Karpas-422 (cell line): ENCODE measurements around the gene SARNP. TPM values are rescaled to one million over a fixed set of nuclear protein-coding genes. Genes with fewer than 3 reads are reported as not detected.
"Not testable (repeated sequence)": the region's sequence is repeated elsewhere in the genome, so short reads cannot be mapped to it uniquely, and the experiment has no call there.

Experiments used
- DNase-seq: peaks from one replicate; pipeline ENCODE4 v3.0.0-alpha.2; 2015
- H2AFZ ChIP-seq: fragments of 200-600 bp; sonication (generic); 2 replicates; pipeline ENCODE4 v1.6.1; 2014; ENCODE audit warnings: antibody characterized with exemption, low read length, mixed read lengths
- H3K27ac ChIP-seq: fragments of 200-600 bp; sonication (generic); 2 replicates; pipeline ENCODE4 v1.5.1; 2014; ENCODE audit warnings: mild to moderate bottlenecking, low read length, moderate library complexity
- H3K27me3 ChIP-seq: fragments of 200-600 bp; sonication (generic); 2 replicates; pipeline ENCODE4 v1.6.1; 2014; ENCODE audit warnings: low read length, mixed read lengths
- H3K36me3 ChIP-seq: fragments of 200-600 bp; sonication (generic); 2 replicates; pipeline ENCODE4 v1.6.1; 2014; ENCODE audit warnings: low read length, mixed read lengths; ENCODE audit not compliant: insufficient read depth
- H3K4me1 ChIP-seq: fragments of 200-600 bp; sonication (generic); 2 replicates; pipeline ENCODE4 v1.6.1; 2014; ENCODE audit warnings: mild to moderate bottlenecking, low read length, mixed read lengths
- H3K4me2 ChIP-seq: fragments of 200-600 bp; sonication (generic); 2 replicates; pipeline ENCODE4 v1.6.1; 2014; ENCODE audit warnings: low read length, low read depth, mild to moderate bottlenecking; ENCODE audit not compliant: poor library complexity, severe bottlenecking
- H3K4me3 ChIP-seq: fragments of 200-600 bp; sonication (generic); 2 replicates; pipeline ENCODE4 v1.5.1; 2014; ENCODE audit warnings: mild to moderate bottlenecking, antibody characterized with exemption, low read length, mixed read lengths
- H3K79me2 ChIP-seq: fragments of 200-600 bp; sonication (generic); 2 replicates; pipeline ENCODE4 v1.6.1; 2014; ENCODE audit warnings: mild to moderate bottlenecking, low read length, mixed read lengths
- H3K9ac ChIP-seq: fragments of 200-600 bp; sonication (generic); 2 replicates; pipeline ENCODE4 v1.6.0; 2014; ENCODE audit warnings: low read length
- H3K9me2 ChIP-seq: fragments of 200-600 bp; sonication (generic), shearing (Covaris generic); replicated peaks from 2 replicates; pipeline ENCODE4 v1.6.0; 2014; ENCODE audit warnings: mild to moderate bottlenecking, low read length, moderate library complexity; ENCODE audit not compliant: insufficient read depth
- H3K9me3 ChIP-seq: fragments of 300-700, 200-600 bp; sonication (generic); 2 replicates; pipeline ENCODE4 v1.6.1; 2014; ENCODE audit warnings: low read length, mixed read lengths
- H4K20me1 ChIP-seq: fragments of 200-600 bp; sonication (generic); 2 replicates; pipeline ENCODE4 v1.6.1; 2014; ENCODE audit warnings: mild to moderate bottlenecking, antibody characterized with exemption, low read length, low read depth; ENCODE audit not compliant: insufficient read depth
- total RNA-seq: library from RNA; depleted of rRNA; stranded (reverse); fragments of >200 nt; shearing (Covaris generic); gene quantifications from 2 replicates; pipeline ENCODE4 v1.2.3, GENCODE V29; 2014; ENCODE audit warnings: low replicate concordance

Gene SARNP
- total RNA-seq, 1 experiment from 2014 or later, result 64.9 TPM

- H3K79me2 ChIP-seq, result no peaks in the 10 kb centered on the region
- no peak overlapping the region for H3K27ac ChIP-seq
- no peak for DNase-seq
- H3K36me3 ChIP-seq, result no peaks in the 10 kb centered on the region
- H4K20me1 ChIP-seq, result no peaks in the 10 kb centered on the region
- no peak overlapping the region for H3K4me2 ChIP-seq
- no peaks in the 10 kb centered on the region; the same call in 1 of the 2 replicates for H3K4me1 ChIP-seq
- no peaks in the 10 kb centered on the region for H3K27me3 ChIP-seq
- H2AFZ ChIP-seq, result no peak overlapping the region
- no peak overlapping the region for H3K9ac ChIP-seq
- H3K9me2 ChIP-seq, result no peaks in the 10 kb centered on the region
- no peaks in the 10 kb centered on the region for H3K9me3 ChIP-seq
- no peak overlapping the region for H3K4me3 ChIP-seq
Observed at GRCh38 chr12:55843431-55843830, 25.9 kb upstream of the SARNP start.

GRCh38 chr12:55842681-55843429, 25.3 kb upstream of the SARNP start, which contains the start of gene MMP19:
Gene MMP19, minus strand, starts transcription at chr12:55842936. Its CDS starts 106 bp downstream, at chr12:55842830.
- H4K20me1 ChIP-seq, result no peaks in the 10 kb centered on the region
- H3K4me2 ChIP-seq, result no peak within 1 kb of the TSS
- no peaks in the 10 kb centered on the region for H3K27me3 ChIP-seq
- H3K4me3 ChIP-seq, result no peak within 1 kb of the TSS
- H3K27ac ChIP-seq, result no peak within 1 kb of the TSS
- DNase-seq, result no peak
- H3K9me2 ChIP-seq, result no peaks in the 10 kb centered on the region
- no peaks in the 10 kb centered on the region; the same call in 1 of the 2 replicates for H3K4me1 ChIP-seq
- no peaks in the 10 kb centered on the region for H3K36me3 ChIP-seq
- no peak within 1 kb of the TSS for H3K9ac ChIP-seq
- no peaks in the 10 kb centered on the region for H3K79me2 ChIP-seq
- no peak within 1 kb of the TSS for H2AFZ ChIP-seq
- H3K9me3 ChIP-seq, result no peaks in the 10 kb centered on the region

- Histone ChIP-seq H3K9ac (no peak overlapping the region), H3K4me1 (no peaks in the 10 kb centered on the region), H3K4me3 (no peak overlapping the region), H4K20me1 (no peaks in the 10 kb centered on the region), H3K36me3 (no peaks in the 10 kb centered on the region), H3K9me3 (no peaks in the 10 kb centered on the region), H3K27me3 (no peaks in the 10 kb centered on the region), H3K27ac (no peak overlapping the region), H3K4me2 (no peak overlapping the region), H3K79me2 (no peaks in the 10 kb centered on the region), H2AFZ (no peak overlapping the region), H3K9me2 (no peaks in the 10 kb centered on the region)
- no peak for DNase-seq
Observed at GRCh38 chr12:55840581-55841351, 23.2 kb upstream of the SARNP start.

GRCh38 chr12:55839345-55840140, 22.0 kb upstream of the SARNP start:
- Histone ChIP-seq H3K4me3 (no peak overlapping the region), H4K20me1 (no peaks in the 10 kb centered on the region), H3K36me3 (no peaks in the 10 kb centered on the region), H3K9ac (no peak overlapping the region), H3K4me1 (no peaks in the 10 kb centered on the region), H3K27ac (no peak overlapping the region), H3K9me3 (no peaks in the 10 kb centered on the region), H3K4me2 (no peak overlapping the region), H3K79me2 (no peaks in the 10 kb centered on the region), H3K27me3 (no peaks in the 10 kb centered on the region), H2AFZ (no peak overlapping the region), H3K9me2 (no peaks in the 10 kb centered on the region)
- no peak for DNase-seq

GRCh38 chr12:55838361-55838760, 20.8 kb upstream of the SARNP start:
- H3K4me3 ChIP-seq, result no peak overlapping the region
- no peaks in the 10 kb centered on the region for H4K20me1 ChIP-seq
- no peak overlapping the region for H3K9ac ChIP-seq
- no peaks in the 10 kb centered on the region for H3K27me3 ChIP-seq
- no peaks in the 10 kb centered on the region for H3K9me3 ChIP-seq
- no peak overlapping the region for H3K4me2 ChIP-seq
- no peak overlapping the region for H2AFZ ChIP-seq
- no peaks in the 10 kb centered on the region for H3K9me2 ChIP-seq
- no peaks in the 10 kb centered on the region for H3K79me2 ChIP-seq
- DNase-seq, result no peak
- no peaks in the 10 kb centered on the region for H3K36me3 ChIP-seq
- H3K27ac ChIP-seq, result no peak overlapping the region
- no peaks in the 10 kb centered on the region for H3K4me1 ChIP-seq

- H3K79me2 ChIP-seq, result peaks cover 11% of the 10 kb centered on the region
- H3K4me2 ChIP-seq, H3K27me3 ChIP-seq, H3K9me3 ChIP-seq, H3K9me2 ChIP-seq, H4K20me1 ChIP-seq, H3K9ac ChIP-seq, H3K36me3 ChIP-seq, H2AFZ ChIP-seq, DNase-seq, H3K27ac ChIP-seq, H3K4me3 ChIP-seq: not testable (repeated sequence)
- peaks cover 13% of the 10 kb centered on the region for H3K4me1 ChIP-seq
Observed at GRCh38 chr12:55834400-55834799, 16.9 kb upstream of the SARNP start.

GRCh38 chr12:55833056-55833455, 15.5 kb upstream of the SARNP start:
- Histone ChIP-seq H4K20me1 (no peaks in the 10 kb centered on the region), H3K27me3 (no peaks in the 10 kb centered on the region), H3K9ac (no peak overlapping the region), H3K79me2 (peaks cover 22% of the 10 kb centered on the region), H3K4me3 (no peak overlapping the region), H3K27ac (no peak overlapping the region), H3K9me2 (no peaks in the 10 kb centered on the region), H3K36me3 (0 out of 2 replicates have a peak, but pooled peaks cover 3% of the 10 kb centered on the region), H3K9me3 (no peaks in the 10 kb centered on the region), H3K4me2 (no peak overlapping the region), H2AFZ (no peak overlapping the region), H3K4me1 (peaks cover 22% of the 10 kb centered on the region)
- no peak for DNase-seq

GRCh38 chr12:55831447-55831815, 13.9 kb upstream of the SARNP start:
- Histone ChIP-seq H4K20me1 (no peaks in the 10 kb centered on the region), H3K9me3 (no peaks in the 10 kb centered on the region), H3K36me3 (0 out of 2 replicates have a peak, but pooled peaks cover 6% of the 10 kb centered on the region), H3K79me2 (peaks cover 38% of the 10 kb centered on the region), H3K4me2 (peak overlapping the region; percentile 90), H3K9me2 (no peaks in the 10 kb centered on the region), H3K27me3 (no peaks in the 10 kb centered on the region), H3K4me1 (peaks cover 33% of the 10 kb centered on the region), H2AFZ (no peak overlapping the region), H3K27ac (no peak overlapping the region), H3K4me3 (peak overlapping the region; percentile 100; the same call in 1 of the 2 replicates), H3K9ac (peak overlapping the region; percentile 98)
- DNase-seq, result no peak
